A673 (cell line): ENCODE measurements around the gene GALNT16. TPM values are rescaled to one million over a fixed set of nuclear protein-coding genes. Genes with fewer than 3 reads are reported as not detected.

Experiments used
- BruUV-seq: library from RNA; stranded (reverse); fragments of 400-500 nt; replicated peaks from 2 replicates; lab custom pipeline; 2021; lab: Mats Ljungman, UMichigan
- CTCF ChIA-PET: fragments of 300-600 bp; sonication (Branson Sonifier 250); formaldehyde crosslinking; loops from one replicate; lab custom pipeline; 2022; ENCODE audit warnings: antibody characterized with exemption; lab: Charles Lee
- POLR2A ChIA-PET: fragments of 300-600 bp; sonication (Branson Sonifier 250); formaldehyde crosslinking; loops from one replicate; lab custom pipeline; 2022; ENCODE audit warnings: antibody characterized with exemption; ENCODE audit not compliant: low non-redundant PET; lab: Charles Lee
- DNase-seq: peaks from one replicate; pipeline ENCODE4 v3.0.0-alpha.2; 2015; ENCODE audit warnings: low spot score
- H3K27ac ChIP-seq: fragments of 200-600 bp; sonication (generic); 2 replicates; pipeline ENCODE4 v1.5.1; 2016; ENCODE audit warnings: mixed run types, low read depth, mild to moderate bottlenecking, mixed read lengths, antibody characterized with exemption, low read length; ENCODE audit not compliant: poor library complexity, severe bottlenecking
- H3K27me3 ChIP-seq: fragments of 200-600 bp; sonication (generic); replicated peaks from 2 replicates; pipeline ENCODE4 v1.6.1; 2017; ENCODE audit warnings: mixed run types, low read depth, mild to moderate bottlenecking, mixed read lengths, antibody characterized with exemption, low read length; ENCODE audit not compliant: insufficient read depth, poor library complexity
- H3K36me3 ChIP-seq: fragments of 200-600 bp; sonication (generic); 2 replicates; pipeline ENCODE4 v1.6.1; 2016; ENCODE audit warnings: mixed run types, mild to moderate bottlenecking, mixed read lengths, antibody characterized with exemption, low read length; ENCODE audit not compliant: insufficient read depth, poor library complexity, severe bottlenecking
- H3K4me1 ChIP-seq: fragments of 200-600 bp; sonication (generic); 2 replicates; pipeline ENCODE4 v1.6.1; 2017; ENCODE audit warnings: mixed run types, mild to moderate bottlenecking, mixed read lengths, antibody characterized with exemption, low read length; ENCODE audit not compliant: insufficient read depth, poor library complexity, severe bottlenecking
- H3K4me3 ChIP-seq: fragments of 200-600 bp; sonication (generic); 2 replicates; pipeline ENCODE4 v1.5.1; 2016; ENCODE audit warnings: low read depth, mixed run types, mild to moderate bottlenecking, mixed read lengths, low read length; ENCODE audit not compliant: poor library complexity, severe bottlenecking
- H3K9me3 ChIP-seq: fragments of 200-600 bp; sonication (generic); 2 replicates; pipeline ENCODE4 v1.6.1; 2016; ENCODE audit warnings: mixed run types, low read depth, mild to moderate bottlenecking, mixed read lengths, antibody characterized with exemption, low read length; ENCODE audit not compliant: poor library complexity, severe bottlenecking
- CTCF ChIP-seq: fragments of 300-800, 200-600 bp; sonication (generic); conservative IDR thresholded peaks from 2 replicates; pipeline ENCODE4 v1.5.1; 2017; ENCODE audit warnings: low read depth, mild to moderate bottlenecking, antibody characterized with exemption, low read length, moderate library complexity, mixed read lengths
- EZH2 ChIP-seq: fragments of 200-600 bp; sonication (generic); IDR thresholded peaks from 2 replicates; pipeline ENCODE4 v1.6.1; 2017; ENCODE audit warnings: borderline replicate concordance, low read depth, mild to moderate bottlenecking, mixed read lengths, antibody characterized with exemption, low read length; ENCODE audit not compliant: poor library complexity, severe bottlenecking
- intact Hi-C: fragments of 100-400 bp; cut with micrococcal nuclease; formaldehyde crosslinking; loops from one replicate; pipeline ENCODE4 v1.10.0; 2022; ENCODE audit not compliant: unreplicated experiment
- total RNA-seq: library from RNA; stranded (reverse); gene quantifications from 2 replicates; pipeline ENCODE4 v1.2.3, GENCODE V29; 2021

GALNT16 gene
- total RNA-seq, 1 experiment from 2014 or later = 0.32 TPM

- H3K27ac ChIP-seq = no peak overlapping the region
- intact Hi-C loops = loop anchor here (10.0 kb wide), 1 partner anchor 477 kb away; no protein-coding TSS in a partner anchor
- no peaks in the 10 kb centered on the region for H3K9me3 ChIP-seq
- ChIA-PET CTCF (interaction anchor here (0.5 to 0.6 kb wide), 2 partner anchors 91 to 118 kb away, joined by 3 to 6 read pairs; no protein-coding TSS in a partner anchor), POLR2A (no interaction called here)
- no peak for DNase-seq
- H3K4me3 ChIP-seq = no peak overlapping the region
- H3K36me3 ChIP-seq = no peaks in the 10 kb centered on the region
- H3K4me1 ChIP-seq = no peaks in the 10 kb centered on the region
- H3K27me3 ChIP-seq = no peaks in the 10 kb centered on the region
- BruUV-seq = no TSS peak
- TF ChIP-seq CTCF (peak; percentile 41; the same call in 1 of the 2 replicates), EZH2 (no peak)
Observed at GRCh38 chr14:69247676-69248440, 12.1 kb upstream of the GALNT16 start.

GRCh38 chr14:69249603-69250002, 10.4 kb upstream of the GALNT16 start:
- Histone ChIP-seq H3K27me3 (no peaks in the 10 kb centered on the region), H3K4me1 (no peaks in the 10 kb centered on the region), H3K9me3 (no peaks in the 10 kb centered on the region), H3K4me3 (no peak overlapping the region), H3K27ac (no peak overlapping the region), H3K36me3 (no peaks in the 10 kb centered on the region)
- TF ChIP-seq CTCF (no peak), EZH2 (no peak)
- ChIA-PET POLR2A (no interaction called here), CTCF (no interaction called here)
- no peak for DNase-seq
- BruUV-seq = no TSS peak
- intact Hi-C loops = loop anchor here (10.0 kb wide), 1 partner anchor 475 kb away; no protein-coding TSS in a partner anchor

- Histone ChIP-seq H3K4me1 (no peaks in the 10 kb centered on the region), H3K9me3 (no peaks in the 10 kb centered on the region), H3K27ac (no peak overlapping the region), H3K27me3 (peaks cover under 1% of the 10 kb centered on the region), H3K4me3 (no peak overlapping the region), H3K36me3 (no peaks in the 10 kb centered on the region)
- intact Hi-C loops = no loop called here
- no TSS peak for BruUV-seq
- TF ChIP-seq EZH2 = no peak
- TF ChIP-seq CTCF = no peak
- DNase-seq = no peak
- POLR2A ChIA-PET = no interaction called here
- CTCF ChIA-PET = no interaction called here
Observed at GRCh38 chr14:69252851-69253250, 7.1 kb upstream of the GALNT16 start.
